Astrocyte of the spinal cord (primary cell): ENCODE results near the gene TAMM41.
"Not testable (repeated sequence)": the region's sequence is repeated elsewhere in the genome, so short reads cannot be mapped to it uniquely, and the experiment has no call there.

Source experiments
- DNase-seq: peaks from one replicate; pipeline ENCODE4 v3.0.0; 2011; ENCODE audit warnings: low read depth, low spot score
- H3K4me3 ChIP-seq: 2 replicates; pipeline ENCODE4 v1.5.1; 2011; ENCODE audit warnings: low read depth, mild to moderate bottlenecking, low read length, moderate library complexity
- in situ Hi-C: cut with HindIII; loops from 2 replicates; pipeline ENCODE4 v1.10.0; 2017; ENCODE audit warnings: low sequenced_read_pairs
- TF ChIP-seq, protein P1 (sequence below): IDR thresholded peaks from 2 replicates; pipeline ENCODE4 v1.5.1; 2012; ENCODE audit warnings: low read depth, mild to moderate bottlenecking, low read length, inconsistent platforms

The TAMM41 gene

DNA sequence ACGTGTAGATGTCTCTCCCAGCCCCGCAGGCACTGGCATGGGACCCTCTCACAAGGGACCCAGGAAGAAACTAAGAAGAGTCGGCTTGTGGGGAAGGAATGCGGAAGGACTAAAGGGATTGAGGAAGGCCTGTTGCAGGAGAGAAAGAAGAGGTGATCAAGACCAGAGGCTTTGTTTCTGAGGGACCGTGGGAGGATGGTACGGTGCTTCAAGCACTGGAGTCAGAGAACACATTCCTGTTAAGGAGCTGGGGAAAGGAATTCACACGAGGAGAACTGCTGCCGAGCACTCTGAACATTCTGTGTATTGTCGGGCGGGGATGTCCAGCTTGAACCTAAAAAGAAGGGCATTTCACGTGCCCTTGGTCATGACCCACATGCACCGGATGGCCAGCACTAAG lies 91.4 kb downstream of the TAMM41 start:
- in situ Hi-C loops = no loop called here
- DNase-seq = no peak
- TF ChIP-seq, protein P1, sequence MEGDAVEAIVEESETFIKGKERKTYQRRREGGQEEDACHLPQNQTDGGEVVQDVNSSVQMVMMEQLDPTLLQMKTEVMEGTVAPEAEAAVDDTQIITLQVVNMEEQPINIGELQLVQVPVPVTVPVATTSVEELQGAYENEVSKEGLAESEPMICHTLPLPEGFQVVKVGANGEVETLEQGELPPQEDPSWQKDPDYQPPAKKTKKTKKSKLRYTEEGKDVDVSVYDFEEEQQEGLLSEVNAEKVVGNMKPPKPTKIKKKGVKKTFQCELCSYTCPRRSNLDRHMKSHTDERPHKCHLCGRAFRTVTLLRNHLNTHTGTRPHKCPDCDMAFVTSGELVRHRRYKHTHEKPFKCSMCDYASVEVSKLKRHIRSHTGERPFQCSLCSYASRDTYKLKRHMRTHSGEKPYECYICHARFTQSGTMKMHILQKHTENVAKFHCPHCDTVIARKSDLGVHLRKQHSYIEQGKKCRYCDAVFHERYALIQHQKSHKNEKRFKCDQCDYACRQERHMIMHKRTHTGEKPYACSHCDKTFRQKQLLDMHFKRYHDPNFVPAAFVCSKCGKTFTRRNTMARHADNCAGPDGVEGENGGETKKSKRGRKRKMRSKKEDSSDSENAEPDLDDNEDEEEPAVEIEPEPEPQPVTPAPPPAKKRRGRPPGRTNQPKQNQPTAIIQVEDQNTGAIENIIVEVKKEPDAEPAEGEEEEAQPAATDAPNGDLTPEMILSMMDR = no peak
- no peak overlapping the region for H3K4me3 ChIP-seq

DNA sequence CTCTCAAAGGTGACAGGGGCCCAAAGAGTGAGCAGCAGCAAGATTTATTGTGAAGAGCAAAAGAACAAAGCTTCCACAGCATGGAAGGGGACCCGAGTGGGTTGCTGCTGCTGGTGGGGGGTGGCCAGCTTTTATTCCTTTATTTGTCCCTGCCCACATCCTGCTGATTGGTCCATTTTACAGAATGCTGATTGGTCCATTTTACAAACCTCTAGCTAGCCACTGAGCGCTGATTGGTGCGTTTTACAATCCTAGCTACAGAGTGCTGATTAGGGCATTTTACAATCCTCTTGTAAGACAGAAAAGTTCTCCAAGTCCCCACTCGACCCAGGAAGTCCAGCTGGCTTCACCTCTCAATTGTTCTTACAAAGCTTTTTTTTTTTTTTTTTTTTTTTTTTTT lies 94.4 kb downstream of the TAMM41 start:
- in situ Hi-C loops, DNase-seq: not testable (repeated sequence)

DNA sequence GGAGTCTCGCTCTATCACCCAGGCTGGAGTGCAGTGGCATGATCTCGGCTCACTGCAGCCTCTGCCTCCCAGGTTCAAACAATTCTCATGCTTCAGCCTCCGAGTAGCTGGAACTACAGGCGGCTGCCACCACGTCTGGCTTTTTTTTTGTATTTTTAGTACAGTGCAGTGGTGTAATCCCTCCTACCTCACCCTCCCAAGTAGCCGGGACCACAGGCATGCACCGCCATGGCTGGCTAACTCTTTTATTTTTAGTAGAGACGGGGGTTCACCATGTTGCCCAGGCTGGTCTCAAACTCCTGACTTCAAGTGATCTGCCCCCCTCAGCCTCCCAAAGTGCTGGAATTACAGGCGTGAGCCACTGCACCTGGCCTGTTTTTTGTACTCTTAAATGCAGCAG lies 98.4 kb downstream of the TAMM41 start:
- H3K4me3 ChIP-seq, in situ Hi-C loops, DNase-seq: not testable (repeated sequence)

More for the DNA sequence above, 94.4 kb downstream of the TAMM41 start:
- not testable (repeated sequence) for H3K4me3 ChIP-seq
